Thyroid gland (tissue), 4 donors: Measurements from ENCODE around the gene STRIP1.

Experiments used
- POLR2A ChIP-seq, 2 donors: fragments of 450-650 bp; IDR thresholded peaks; one replicate each; pipeline ENCODE4 v1.6.1; 2017; ENCODE audit warnings: antibody characterized with exemption in 2 of 2, mild to moderate bottlenecking in 2 of 2, moderate library complexity in 1 of 2
- TF ChIP-seq, protein P1 (sequence below), 6 experiments: fragments of 200-600 bp in 3 of 6; fragments of 450-650 bp in 3 of 6; sonication (generic) in 3 of 6; IDR thresholded peaks; one replicate each; pipeline ENCODE4 v1.5.1; 2016 to 2019; ENCODE audit warnings: antibody characterized with exemption in 6 of 6, mild to moderate bottlenecking in 2 of 6, inconsistent platforms in 1 of 6, moderate library complexity in 1 of 6

DNA sequence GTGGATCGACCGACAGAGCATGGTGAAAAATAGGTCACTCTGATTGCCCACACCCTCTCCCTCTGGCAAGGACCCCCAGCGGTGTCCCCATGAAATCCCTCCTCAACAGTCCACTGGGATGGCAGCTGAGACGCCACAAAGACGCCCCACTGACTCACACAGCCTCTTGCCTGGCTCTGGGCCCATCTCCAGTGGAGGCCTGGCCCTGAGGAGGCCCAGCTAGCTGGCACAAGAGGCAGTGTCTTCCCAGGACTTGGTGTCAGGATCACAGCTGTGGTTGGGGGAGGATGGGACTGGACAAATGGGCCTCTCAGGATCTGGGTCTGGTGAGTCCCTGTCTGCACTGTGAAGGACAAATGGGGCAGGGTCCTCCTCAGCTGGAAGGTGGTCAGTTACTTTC is 31.4 kb downstream of the STRIP1 start:
- TF ChIP-seq, protein P1, sequence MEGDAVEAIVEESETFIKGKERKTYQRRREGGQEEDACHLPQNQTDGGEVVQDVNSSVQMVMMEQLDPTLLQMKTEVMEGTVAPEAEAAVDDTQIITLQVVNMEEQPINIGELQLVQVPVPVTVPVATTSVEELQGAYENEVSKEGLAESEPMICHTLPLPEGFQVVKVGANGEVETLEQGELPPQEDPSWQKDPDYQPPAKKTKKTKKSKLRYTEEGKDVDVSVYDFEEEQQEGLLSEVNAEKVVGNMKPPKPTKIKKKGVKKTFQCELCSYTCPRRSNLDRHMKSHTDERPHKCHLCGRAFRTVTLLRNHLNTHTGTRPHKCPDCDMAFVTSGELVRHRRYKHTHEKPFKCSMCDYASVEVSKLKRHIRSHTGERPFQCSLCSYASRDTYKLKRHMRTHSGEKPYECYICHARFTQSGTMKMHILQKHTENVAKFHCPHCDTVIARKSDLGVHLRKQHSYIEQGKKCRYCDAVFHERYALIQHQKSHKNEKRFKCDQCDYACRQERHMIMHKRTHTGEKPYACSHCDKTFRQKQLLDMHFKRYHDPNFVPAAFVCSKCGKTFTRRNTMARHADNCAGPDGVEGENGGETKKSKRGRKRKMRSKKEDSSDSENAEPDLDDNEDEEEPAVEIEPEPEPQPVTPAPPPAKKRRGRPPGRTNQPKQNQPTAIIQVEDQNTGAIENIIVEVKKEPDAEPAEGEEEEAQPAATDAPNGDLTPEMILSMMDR (IDR thresholded peaks at IDR 0.05), result no peak
- no peak for TF ChIP-seq POLR2A (IDR thresholded peaks at IDR 0.05)
